Adrenal gland (tissue), 5 donors: Measurements from ENCODE around the gene KIR2DL4.
"Not testable (repeated sequence)": the region's sequence is repeated elsewhere in the genome, so short reads cannot be mapped to it uniquely, and the experiment has no call there.

Experiments used
- POLR2A ChIP-seq, 2 donors: fragments of 450-650 bp; IDR thresholded peaks; one replicate each; pipeline ENCODE4 v1.6.1; 2017; ENCODE audit warnings: antibody characterized with exemption in 2 of 2, mild to moderate bottlenecking in 2 of 2, moderate library complexity in 1 of 2
- TF ChIP-seq, protein P1 (sequence below), 6 experiments: fragments of 450-650 bp in 4 of 6; fragments of 200-600 bp in 2 of 6; sonication (generic) in 1 of 6; IDR thresholded peaks; 1 replicate in 5 of 6; 2 replicates in 1 of 6; pipeline versions ENCODE4 v1.5.1 to v1.8.0; 2016 to 2021; ENCODE audit warnings: antibody characterized with exemption in 6 of 6, mild to moderate bottlenecking in 2 of 6, moderate library complexity in 1 of 6
- donor health status: DM: no; HTN: no; CAD: no.

DNA sequence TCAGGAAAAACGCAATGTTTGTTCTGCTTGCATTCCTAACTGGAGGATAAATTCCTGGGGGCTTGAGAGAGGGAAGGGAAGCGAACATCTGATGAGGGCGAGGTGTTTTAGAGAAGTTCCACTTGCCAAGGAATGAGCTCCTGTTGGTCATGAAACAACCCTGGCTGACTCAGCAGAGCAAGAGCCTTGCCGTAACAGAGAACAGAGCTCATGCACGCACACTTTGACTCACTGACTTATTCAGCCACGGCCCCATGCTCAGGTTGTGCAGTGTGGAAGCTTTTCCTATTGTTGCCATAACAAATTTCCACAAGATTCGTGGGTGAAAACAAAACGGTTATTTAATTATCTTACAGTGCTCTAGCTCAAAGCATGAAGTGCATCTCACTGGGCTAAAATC, 39.8 kb downstream of the KIR2DL4 start:
- TF ChIP-seq POLR2A (IDR thresholded peaks at IDR 0.05), result not testable (repeated sequence)
- TF ChIP-seq, protein P1, sequence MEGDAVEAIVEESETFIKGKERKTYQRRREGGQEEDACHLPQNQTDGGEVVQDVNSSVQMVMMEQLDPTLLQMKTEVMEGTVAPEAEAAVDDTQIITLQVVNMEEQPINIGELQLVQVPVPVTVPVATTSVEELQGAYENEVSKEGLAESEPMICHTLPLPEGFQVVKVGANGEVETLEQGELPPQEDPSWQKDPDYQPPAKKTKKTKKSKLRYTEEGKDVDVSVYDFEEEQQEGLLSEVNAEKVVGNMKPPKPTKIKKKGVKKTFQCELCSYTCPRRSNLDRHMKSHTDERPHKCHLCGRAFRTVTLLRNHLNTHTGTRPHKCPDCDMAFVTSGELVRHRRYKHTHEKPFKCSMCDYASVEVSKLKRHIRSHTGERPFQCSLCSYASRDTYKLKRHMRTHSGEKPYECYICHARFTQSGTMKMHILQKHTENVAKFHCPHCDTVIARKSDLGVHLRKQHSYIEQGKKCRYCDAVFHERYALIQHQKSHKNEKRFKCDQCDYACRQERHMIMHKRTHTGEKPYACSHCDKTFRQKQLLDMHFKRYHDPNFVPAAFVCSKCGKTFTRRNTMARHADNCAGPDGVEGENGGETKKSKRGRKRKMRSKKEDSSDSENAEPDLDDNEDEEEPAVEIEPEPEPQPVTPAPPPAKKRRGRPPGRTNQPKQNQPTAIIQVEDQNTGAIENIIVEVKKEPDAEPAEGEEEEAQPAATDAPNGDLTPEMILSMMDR (IDR thresholded peaks at IDR 0.05), result not testable (repeated sequence)
